AG09309 (cell line): ENCODE measurements around the gene ARFGAP1.

Experiments used
- DNase-seq: peaks from one replicate; pipeline ENCODE4 v3.0.0-alpha.2; 2010; ENCODE audit warnings: low read depth
- H3K4me3 ChIP-seq: 2 replicates; pipeline ENCODE4 v1.5.1; 2011; ENCODE audit warnings: mild to moderate bottlenecking, low read depth, low read length, moderate library complexity; ENCODE audit not compliant: control insufficient read depth
- TF ChIP-seq, protein P1 (sequence below): IDR thresholded peaks from 2 replicates; pipeline ENCODE4 v1.5.1; 2011; ENCODE audit warnings: mild to moderate bottlenecking, low read depth, low read length, inconsistent platforms; ENCODE audit not compliant: insufficient read depth, control insufficient read depth; ENCODE audit errors: missing control alignments

Gene ARFGAP1

DNA sequence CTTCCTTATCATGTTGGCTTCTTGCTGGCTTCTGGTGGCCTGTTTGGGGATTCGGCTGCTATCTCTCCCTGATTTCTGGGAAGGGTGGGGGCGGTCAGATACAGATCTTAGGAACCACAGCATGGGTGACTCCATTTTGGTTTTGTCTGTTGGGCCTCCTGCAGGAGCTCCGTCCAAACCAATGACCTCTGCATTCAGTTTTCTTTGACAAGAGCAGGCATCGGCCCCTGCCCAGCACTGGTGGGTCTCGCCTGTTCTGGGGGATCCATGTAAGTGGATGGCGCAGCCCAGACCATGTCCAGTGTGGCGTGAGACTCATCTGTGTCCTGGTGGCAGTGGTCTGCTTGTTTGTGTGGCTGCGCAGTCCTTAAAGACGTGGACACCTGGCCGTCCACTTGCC lies 8.6 kb upstream of the ARFGAP1 start:
- H3K4me3 ChIP-seq, result no peak overlapping the region
- DNase-seq, result no peak
- TF ChIP-seq, protein P1, sequence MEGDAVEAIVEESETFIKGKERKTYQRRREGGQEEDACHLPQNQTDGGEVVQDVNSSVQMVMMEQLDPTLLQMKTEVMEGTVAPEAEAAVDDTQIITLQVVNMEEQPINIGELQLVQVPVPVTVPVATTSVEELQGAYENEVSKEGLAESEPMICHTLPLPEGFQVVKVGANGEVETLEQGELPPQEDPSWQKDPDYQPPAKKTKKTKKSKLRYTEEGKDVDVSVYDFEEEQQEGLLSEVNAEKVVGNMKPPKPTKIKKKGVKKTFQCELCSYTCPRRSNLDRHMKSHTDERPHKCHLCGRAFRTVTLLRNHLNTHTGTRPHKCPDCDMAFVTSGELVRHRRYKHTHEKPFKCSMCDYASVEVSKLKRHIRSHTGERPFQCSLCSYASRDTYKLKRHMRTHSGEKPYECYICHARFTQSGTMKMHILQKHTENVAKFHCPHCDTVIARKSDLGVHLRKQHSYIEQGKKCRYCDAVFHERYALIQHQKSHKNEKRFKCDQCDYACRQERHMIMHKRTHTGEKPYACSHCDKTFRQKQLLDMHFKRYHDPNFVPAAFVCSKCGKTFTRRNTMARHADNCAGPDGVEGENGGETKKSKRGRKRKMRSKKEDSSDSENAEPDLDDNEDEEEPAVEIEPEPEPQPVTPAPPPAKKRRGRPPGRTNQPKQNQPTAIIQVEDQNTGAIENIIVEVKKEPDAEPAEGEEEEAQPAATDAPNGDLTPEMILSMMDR, result no peak

DNA sequence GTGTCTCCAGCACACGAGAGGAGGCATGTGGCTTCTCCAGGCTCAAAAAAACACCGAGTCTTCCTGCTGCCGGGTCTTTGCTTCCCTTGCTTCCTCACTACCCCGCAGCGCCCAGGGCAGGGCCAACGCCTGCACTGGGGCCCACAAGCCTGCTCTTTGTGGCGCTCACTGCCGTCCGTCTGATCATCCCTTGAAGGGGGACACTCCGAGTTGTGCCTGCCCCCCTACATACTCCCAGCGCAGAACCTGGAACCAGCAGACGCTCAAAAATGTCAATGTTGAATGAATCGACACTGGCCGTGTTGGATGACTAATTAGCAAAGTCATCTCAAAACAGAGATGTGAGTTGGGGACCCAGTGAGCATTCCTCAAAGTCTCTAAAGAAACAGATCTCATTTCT lies 8.1 kb upstream of the ARFGAP1 start:
- DNase-seq, result no peak
- TF ChIP-seq, protein P1, result no peak
- H3K4me3 ChIP-seq, result no peak overlapping the region

DNA sequence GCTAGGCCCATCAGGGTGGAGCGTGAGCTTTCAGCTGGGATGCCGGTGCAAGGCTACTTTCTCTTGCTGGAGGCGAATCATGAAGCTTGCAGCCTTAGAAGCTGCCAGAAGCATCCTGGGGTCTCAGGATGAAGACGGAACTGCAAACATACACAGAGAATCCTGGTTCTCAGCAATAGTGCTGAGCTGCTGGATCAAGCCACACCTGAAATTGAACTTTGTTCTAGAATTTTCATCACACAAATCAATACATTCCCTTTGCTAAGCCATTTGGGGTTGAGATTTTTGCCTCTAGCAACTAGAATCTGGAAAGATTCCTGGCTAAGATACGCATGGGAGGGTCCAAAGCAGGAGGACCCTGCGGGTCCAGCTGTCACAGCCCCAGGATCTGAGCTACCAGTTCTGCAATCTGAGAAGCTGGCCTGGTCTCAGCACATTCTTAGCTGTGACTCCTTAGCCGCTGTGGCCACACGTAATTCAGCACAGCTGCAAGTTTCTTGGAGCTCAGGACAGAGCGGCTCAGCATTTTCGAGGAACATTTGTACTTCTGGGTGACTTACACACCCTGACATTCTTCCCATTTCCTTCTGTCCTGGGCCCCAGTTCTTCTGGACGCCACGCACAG lies 6.6 kb upstream of the ARFGAP1 start:
- no peak overlapping the region for H3K4me3 ChIP-seq

DNA sequence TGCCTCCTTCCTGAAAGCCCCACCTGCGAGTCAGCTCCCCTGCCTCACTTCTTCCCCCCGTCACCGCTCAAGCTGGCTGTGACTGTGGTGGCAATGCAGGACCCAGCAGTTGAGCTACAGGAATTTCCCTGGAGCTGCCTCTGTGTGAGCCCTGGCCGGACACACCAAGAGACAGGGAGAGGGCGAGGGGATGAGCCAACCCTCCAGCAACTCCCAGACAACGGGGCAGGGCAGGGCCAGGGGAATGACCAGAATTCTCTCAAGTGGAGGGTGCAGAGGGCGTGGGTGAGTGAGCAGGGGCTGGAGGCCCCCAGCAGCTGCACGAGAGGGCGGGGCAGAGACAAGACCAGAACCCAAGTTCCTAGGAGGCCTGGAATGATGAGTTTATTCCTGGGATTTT lies 4.9 kb upstream of the ARFGAP1 start:
- no peak for DNase-seq
- TF ChIP-seq, protein P1, result no peak
- no peak overlapping the region for H3K4me3 ChIP-seq

More for the DNA sequence above, 6.6 kb upstream of the ARFGAP1 start:
- TF ChIP-seq, protein P1, result no peak
- DNase-seq, result peak; percentile 25

DNA sequence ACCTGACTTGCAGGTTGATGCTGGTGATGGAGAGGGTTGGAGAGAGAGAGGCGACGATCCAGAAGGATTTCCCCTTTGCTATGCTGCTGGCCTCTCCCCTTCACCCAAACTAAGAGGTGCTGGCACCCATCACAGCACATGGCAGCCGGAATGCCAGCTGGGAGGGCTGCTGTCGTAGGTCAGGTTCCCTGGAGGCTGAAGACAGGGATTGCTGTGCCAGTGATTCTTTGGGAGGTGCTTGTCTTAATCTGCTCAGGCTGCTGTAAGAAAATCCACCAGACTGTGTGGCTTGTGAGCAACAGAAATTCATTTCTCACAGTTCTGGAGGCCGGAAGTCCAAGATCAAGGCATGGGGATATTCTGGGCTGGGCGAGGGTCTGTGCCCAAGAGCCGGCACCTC lies 4.4 kb upstream of the ARFGAP1 start:
- TF ChIP-seq, protein P1, result no peak
- no peak for DNase-seq
- no peak overlapping the region for H3K4me3 ChIP-seq

DNA sequence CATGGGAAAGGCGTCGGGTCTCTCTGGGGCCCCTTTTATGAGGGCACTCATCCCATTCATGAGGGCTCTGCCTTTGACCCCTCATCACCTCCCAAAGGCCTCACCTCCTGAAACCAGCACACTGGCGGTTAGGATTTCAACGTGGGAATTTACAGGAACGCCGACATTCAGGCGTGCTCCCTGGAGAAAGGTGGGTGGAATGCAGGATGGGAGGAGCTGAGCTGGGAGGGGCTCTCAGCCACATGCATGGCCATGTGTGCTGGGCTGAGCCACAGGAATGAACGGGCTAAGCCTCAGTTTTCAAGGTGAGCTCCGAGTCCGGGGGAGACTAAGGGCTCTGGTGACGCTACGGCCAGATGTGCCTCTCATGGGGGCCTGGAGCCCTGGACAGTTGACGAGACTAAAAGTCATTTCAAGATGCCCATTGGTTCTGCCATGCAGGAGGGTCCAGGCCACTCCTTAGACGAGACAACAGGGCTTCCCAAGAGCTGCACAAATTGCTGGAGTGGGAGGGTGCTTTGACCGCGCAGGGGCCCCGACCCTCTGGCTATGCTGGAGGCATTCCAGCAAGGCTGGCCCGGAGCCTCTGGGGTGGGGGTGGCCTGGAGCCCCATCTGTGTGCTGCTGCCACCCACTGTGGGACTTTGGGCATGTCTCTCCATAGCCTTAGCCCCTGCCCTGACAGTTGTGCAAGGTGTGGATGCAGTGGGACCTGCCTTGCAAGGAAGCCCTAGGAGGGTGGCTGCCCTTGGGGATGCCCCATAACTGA lies 3.8 kb upstream of the ARFGAP1 start:
- no peak overlapping the region for H3K4me3 ChIP-seq
- TF ChIP-seq, protein P1, result no peak
- DNase-seq, result no peak
